HepG2 (cell line): ENCODE measurements around the gene SIRPA. TPM values are rescaled to one million over a fixed set of nuclear protein-coding genes. Genes with fewer than 3 reads are reported as not detected.

ENCODE experiments used
- ATAC-seq: fragments of 200-7000 bp; cut with Tn5 transposase; 3 replicates; pipeline ENCODE4 v1.9.1; 2020; ENCODE audit warnings: mild to moderate bottlenecking, moderate library complexity
- BruUV-seq: library from RNA; stranded (reverse); fragments of 400-500 nt; replicated peaks from 2 replicates; lab custom pipeline; 2021; lab: Mats Ljungman, UMichigan
- CTCF ChIA-PET: fragments of 300-600 bp; formaldehyde crosslinking; extraction: SDS; loops from one replicate; lab custom pipeline; 2021; ENCODE audit warnings: low total read pairs, inconsistent platforms, low intra/inter-chr PET ratio; lab: Yijun Ruan, JAX
- POLR2A ChIA-PET: fragments of 350-600 bp; sonication (Branson Sonifier 250); formaldehyde crosslinking; loops from one replicate; lab custom pipeline; 2020; ENCODE audit warnings: antibody characterized with exemption, inconsistent platforms; lab: Yijun Ruan, JAX
- DNase-seq: peaks from one replicate; pipeline ENCODE4 v3.0.0-alpha.2; 2015; ENCODE audit warnings: low spot score
- FAIRE-seq: peaks from 3 replicates; lab custom pipeline; 2011; peaks lifted over from hg19 to GRCh38; lab: Jason Lieb, UNC
- H2AFZ ChIP-seq: one replicate; pipeline ENCODE4 v1.6.1; 2011; ENCODE audit warnings: low read length, inconsistent platforms
- H3K27ac ChIP-seq: fragments of 300-600 bp; 3 replicates; pipeline ENCODE4 v1.8.0; 2011; ENCODE audit warnings: mixed run types, mild to moderate bottlenecking, mixed read lengths, low read length, inconsistent platforms; ENCODE audit not compliant: insufficient read depth; ENCODE audit errors: extremely low read length
- H3K27me3 ChIP-seq, 2 experiments: fragments of 200-600 bp in 1 of 2; 2 replicates in 1 of 2; 3 replicates in 1 of 2; pipeline versions ENCODE4 v1.6.0 to v1.8.0; 2011; ENCODE audit warnings: low read length in 2 of 2, mild to moderate bottlenecking in 2 of 2, moderate library complexity in 2 of 2, inconsistent platforms in 1 of 2; ENCODE audit not compliant: insufficient read depth in 2 of 2, control insufficient read depth in 1 of 2
- H3K36me3 ChIP-seq, 2 experiments: fragments of 200-600 bp in 1 of 2; replicated peaks in 1 of 2; 2 replicates in 1 of 2; 3 replicates in 1 of 2; pipeline versions ENCODE4 v1.5.1 to v1.8.0; 2011; ENCODE audit warnings: low read length in 2 of 2, inconsistent platforms in 1 of 2; ENCODE audit not compliant: insufficient read depth in 2 of 2, control insufficient read depth in 1 of 2
- H3K4me1 ChIP-seq: 2 replicates; pipeline ENCODE4 v1.5.1; 2012; ENCODE audit warnings: low read length, inconsistent platforms; ENCODE audit not compliant: insufficient read depth
- H3K4me2 ChIP-seq: 2 replicates; pipeline ENCODE4 v1.6.0; 2011; ENCODE audit warnings: low read depth, low read length, inconsistent platforms
- H3K4me3 ChIP-seq, 3 experiments: fragments of 200-600 bp in 1 of 3; sonication (generic), shearing (Covaris generic) in 1 of 3; replicated peaks in 1 of 3; 2 replicates each; pipeline ENCODE4 v1.5.1; 2011 to 2016; ENCODE audit warnings: low read length in 3 of 3, inconsistent platforms in 2 of 3, low read depth in 2 of 3, mild to moderate bottlenecking in 2 of 3, control low read depth in 1 of 3, mixed read lengths in 1 of 3; ENCODE audit not compliant: insufficient read depth in 1 of 3
- H3K79me2 ChIP-seq: one replicate; pipeline ENCODE4 v1.6.1; 2011; ENCODE audit warnings: low read length, inconsistent platforms; ENCODE audit not compliant: insufficient read depth
- H3K9ac ChIP-seq: 2 replicates; pipeline ENCODE4 v1.6.0; 2011; ENCODE audit warnings: mild to moderate bottlenecking, low read depth, low read length, inconsistent platforms; ENCODE audit not compliant: insufficient read depth
- H3K9me3 ChIP-seq: 2 replicates; pipeline ENCODE4 v1.5.1; 2012; ENCODE audit warnings: mild to moderate bottlenecking, low read length
- H4K20me1 ChIP-seq: 2 replicates; pipeline ENCODE4 v1.6.0; 2011; ENCODE audit warnings: inconsistent platforms, mild to moderate bottlenecking, low read length, moderate library complexity; ENCODE audit not compliant: insufficient read depth
- SMYD3 ChIP-seq: sonication (generic); formaldehyde crosslinking; IDR thresholded peaks from 2 replicates; pipeline ENCODE4 v1.8.1; 2023; ENCODE audit warnings: mild to moderate bottlenecking, missing genetic modification reagents
- ZFP36L2 ChIP-seq: sonication (generic); formaldehyde crosslinking; IDR thresholded peaks from 2 replicates; pipeline ENCODE4 v1.4.0; 2020; ENCODE audit warnings: missing genetic modification reagents
- ZNF75D ChIP-seq: sonication (generic); formaldehyde crosslinking; IDR thresholded peaks from 2 replicates; pipeline ENCODE4 v1.8.1; 2023; ENCODE audit warnings: missing genetic modification reagents, mild to moderate bottlenecking, borderline replicate concordance
- WGBS: methylation state at CpG from one replicate; pipeline ENCODE4 v1.1.6; 2017; ENCODE audit warnings: low lambda C conversion rate; 5-methylcytosine and 5-hydroxymethylcytosine counted together
- in situ Hi-C: cut with HindIII; loops from 2 replicates; pipeline ENCODE4 v1.10.0; 2017; ENCODE audit warnings: low pct_unique_long_range_greater_than_20kb; ENCODE audit not compliant: extremely low pct_ligation_motif_present
- intact Hi-C: fragments of 100-400 bp; cut with micrococcal nuclease; formaldehyde crosslinking; loops from one replicate; pipeline ENCODE4 v1.10.0; 2022; ENCODE audit not compliant: unreplicated experiment
- polyA plus RNA-seq, 8 experiments: library from polyadenylated mRNA; depleted of rRNA in 3 of 8; stranded (reverse) in 7 of 8; unstranded in 1 of 8; fragments of >200 nt; fragmentation: Illumina TruSeq in 4 of 8; extraction: Trizol in 4 of 8; gene quantifications; 2 replicates each; pipeline versions ENCODE4 v1.2.1 to v1.2.3, GENCODE V29; 2011 to 2016; ENCODE audit warnings: low read depth in 4 of 8, missing spikeins in 1 of 8, mixed read lengths in 1 of 8; ENCODE audit not compliant: insufficient read depth in 1 of 8
- total RNA-seq, 5 experiments: library from RNA; depleted of rRNA; stranded (reverse); fragments of >200 nt; fragmentation: Illumina TruSeq; extraction: Trizol; gene quantifications; 2 replicates each; pipeline ENCODE4 v1.2.3, GENCODE V29; 2016; ENCODE audit warnings: low read depth in 1 of 5
- TF ChIP-seq, protein P1 (sequence below): sonication (generic); formaldehyde crosslinking; IDR thresholded peaks from 2 replicates; pipeline ENCODE4 v1.5.1; 2020; ENCODE audit warnings: mild to moderate bottlenecking, missing genetic modification reagents, moderate library complexity
- TF ChIP-seq, protein P2 (sequence below): sonication (generic); formaldehyde crosslinking; IDR thresholded peaks from 2 replicates; pipeline ENCODE4 v1.5.0; 2020; ENCODE audit warnings: missing genetic modification reagents
- TF ChIP-seq, protein P3 (sequence below): IDR thresholded peaks from 2 replicates; pipeline ENCODE4 v1.6.1; 2012; ENCODE audit warnings: inconsistent platforms
- TF ChIP-seq, protein P4 (sequence below): sonication (generic); formaldehyde crosslinking; IDR thresholded peaks from 2 replicates; pipeline ENCODE4 v1.8.0; 2022; ENCODE audit warnings: mild to moderate bottlenecking, missing genetic modification reagents; ENCODE audit not compliant: insufficient replicate concordance

The SIRPA gene
- total and polyA plus RNA-seq, 2 of the 13 experiments (the other 11 are each of a cell fraction or from before 2014, with no cell fraction given) = 7.2 to 17.6 TPM

DNA sequence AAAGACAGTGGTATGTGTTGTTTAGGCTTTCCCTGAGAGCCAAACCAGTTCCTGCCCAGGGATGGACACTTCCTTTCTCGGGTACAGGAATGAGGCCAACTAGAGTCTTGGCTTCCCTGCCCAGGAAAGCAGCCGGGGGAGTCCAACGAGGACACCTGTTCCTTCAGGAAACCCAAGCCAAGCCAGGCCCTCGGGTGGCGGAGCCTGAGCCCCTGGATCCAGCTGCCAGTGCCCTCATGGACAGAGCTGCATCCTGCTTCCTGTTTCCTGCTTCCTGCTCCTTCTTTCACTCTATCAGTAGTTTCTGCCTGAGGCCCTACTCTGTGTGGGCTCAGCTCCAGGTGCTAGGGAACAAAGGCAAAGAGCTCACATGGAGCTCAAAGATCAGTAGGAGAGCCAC lies 7.9 kb upstream of the SIRPA start (continued):
- TF ChIP-seq, protein P1, sequence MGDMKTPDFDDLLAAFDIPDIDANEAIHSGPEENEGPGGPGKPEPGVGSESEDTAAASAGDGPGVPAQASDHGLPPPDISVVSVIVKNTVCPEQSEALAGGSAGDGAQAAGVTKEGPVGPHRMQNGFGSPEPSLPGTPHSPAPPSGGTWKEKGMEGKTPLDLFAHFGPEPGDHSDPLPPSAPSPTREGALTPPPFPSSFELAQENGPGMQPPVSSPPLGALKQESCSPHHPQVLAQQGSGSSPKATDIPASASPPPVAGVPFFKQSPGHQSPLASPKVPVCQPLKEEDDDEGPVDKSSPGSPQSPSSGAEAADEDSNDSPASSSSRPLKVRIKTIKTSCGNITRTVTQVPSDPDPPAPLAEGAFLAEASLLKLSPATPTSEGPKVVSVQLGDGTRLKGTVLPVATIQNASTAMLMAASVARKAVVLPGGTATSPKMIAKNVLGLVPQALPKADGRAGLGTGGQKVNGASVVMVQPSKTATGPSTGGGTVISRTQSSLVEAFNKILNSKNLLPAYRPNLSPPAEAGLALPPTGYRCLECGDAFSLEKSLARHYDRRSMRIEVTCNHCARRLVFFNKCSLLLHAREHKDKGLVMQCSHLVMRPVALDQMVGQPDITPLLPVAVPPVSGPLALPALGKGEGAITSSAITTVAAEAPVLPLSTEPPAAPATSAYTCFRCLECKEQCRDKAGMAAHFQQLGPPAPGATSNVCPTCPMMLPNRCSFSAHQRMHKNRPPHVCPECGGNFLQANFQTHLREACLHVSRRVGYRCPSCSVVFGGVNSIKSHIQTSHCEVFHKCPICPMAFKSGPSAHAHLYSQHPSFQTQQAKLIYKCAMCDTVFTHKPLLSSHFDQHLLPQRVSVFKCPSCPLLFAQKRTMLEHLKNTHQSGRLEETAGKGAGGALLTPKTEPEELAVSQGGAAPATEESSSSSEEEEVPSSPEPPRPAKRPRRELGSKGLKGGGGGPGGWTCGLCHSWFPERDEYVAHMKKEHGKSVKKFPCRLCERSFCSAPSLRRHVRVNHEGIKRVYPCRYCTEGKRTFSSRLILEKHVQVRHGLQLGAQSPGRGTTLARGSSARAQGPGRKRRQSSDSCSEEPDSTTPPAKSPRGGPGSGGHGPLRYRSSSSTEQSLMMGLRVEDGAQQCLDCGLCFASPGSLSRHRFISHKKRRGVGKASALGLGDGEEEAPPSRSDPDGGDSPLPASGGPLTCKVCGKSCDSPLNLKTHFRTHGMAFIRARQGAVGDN = no peak
- TF ChIP-seq, protein P2, sequence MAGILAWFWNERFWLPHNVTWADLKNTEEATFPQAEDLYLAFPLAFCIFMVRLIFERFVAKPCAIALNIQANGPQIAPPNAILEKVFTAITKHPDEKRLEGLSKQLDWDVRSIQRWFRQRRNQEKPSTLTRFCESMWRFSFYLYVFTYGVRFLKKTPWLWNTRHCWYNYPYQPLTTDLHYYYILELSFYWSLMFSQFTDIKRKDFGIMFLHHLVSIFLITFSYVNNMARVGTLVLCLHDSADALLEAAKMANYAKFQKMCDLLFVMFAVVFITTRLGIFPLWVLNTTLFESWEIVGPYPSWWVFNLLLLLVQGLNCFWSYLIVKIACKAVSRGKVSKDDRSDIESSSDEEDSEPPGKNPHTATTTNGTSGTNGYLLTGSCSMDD = no peak
- no peak for TF ChIP-seq SMYD3

DNA sequence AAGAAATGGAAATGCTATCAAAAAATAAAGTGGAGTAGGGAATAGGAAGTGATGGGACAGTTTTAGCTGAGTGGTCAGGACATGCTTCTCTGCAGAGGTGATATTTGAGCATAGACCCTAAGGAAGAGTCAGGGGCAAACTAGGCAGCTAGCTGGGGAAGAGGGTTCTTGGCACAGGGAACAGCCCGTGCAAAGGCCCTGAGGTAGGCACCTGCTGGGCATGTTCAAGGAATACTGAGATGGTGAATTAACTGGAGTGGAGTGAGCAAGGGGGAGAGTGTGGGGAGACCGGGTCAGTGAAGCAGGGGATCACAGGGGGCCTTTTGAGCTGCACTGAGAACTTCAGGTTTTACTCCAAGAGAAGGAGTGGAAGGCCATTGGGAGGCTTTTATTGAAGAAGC lies 7.5 kb upstream of the SIRPA start:
- no TSS peak for BruUV-seq
- POLR2A ChIA-PET = no interaction called here
- no peaks in the 10 kb centered on the region for H3K9me3 ChIP-seq
- 63% methylated on average over 2 of the region's 2 CpGs for WGBS
- ATAC-seq (no peak), FAIRE-seq (no peak), DNase-seq (no peak)
- no peaks in the 10 kb centered on the region for H3K79me2 ChIP-seq
- in situ Hi-C loops (no loop called here), intact Hi-C loops (loop anchor here (2.0 kb wide), 1 partner anchor 85 kb away; no protein-coding TSS in a partner anchor)
- CTCF ChIA-PET = no interaction called here
- H3K4me1 ChIP-seq = peaks cover 75% of the 10 kb centered on the region
- no peak overlapping the region for H2AFZ ChIP-seq
- TF ChIP-seq ZNF75D (CRISPR knock-in tag) = no peak
- no peak for TF ChIP-seq ZFP36L2 (CRISPR knock-in tag)
- TF ChIP-seq, protein P3, sequence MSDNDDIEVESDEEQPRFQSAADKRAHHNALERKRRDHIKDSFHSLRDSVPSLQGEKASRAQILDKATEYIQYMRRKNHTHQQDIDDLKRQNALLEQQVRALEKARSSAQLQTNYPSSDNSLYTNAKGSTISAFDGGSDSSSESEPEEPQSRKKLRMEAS = no peak
- TF ChIP-seq, protein P4, sequence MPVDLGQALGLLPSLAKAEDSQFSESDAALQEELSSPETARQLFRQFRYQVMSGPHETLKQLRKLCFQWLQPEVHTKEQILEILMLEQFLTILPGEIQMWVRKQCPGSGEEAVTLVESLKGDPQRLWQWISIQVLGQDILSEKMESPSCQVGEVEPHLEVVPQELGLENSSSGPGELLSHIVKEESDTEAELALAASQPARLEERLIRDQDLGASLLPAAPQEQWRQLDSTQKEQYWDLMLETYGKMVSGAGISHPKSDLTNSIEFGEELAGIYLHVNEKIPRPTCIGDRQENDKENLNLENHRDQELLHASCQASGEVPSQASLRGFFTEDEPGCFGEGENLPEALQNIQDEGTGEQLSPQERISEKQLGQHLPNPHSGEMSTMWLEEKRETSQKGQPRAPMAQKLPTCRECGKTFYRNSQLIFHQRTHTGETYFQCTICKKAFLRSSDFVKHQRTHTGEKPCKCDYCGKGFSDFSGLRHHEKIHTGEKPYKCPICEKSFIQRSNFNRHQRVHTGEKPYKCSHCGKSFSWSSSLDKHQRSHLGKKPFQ (CRISPR knock-in tag) = no peak
- H4K20me1 ChIP-seq = no peaks in the 10 kb centered on the region
- H3K36me3 ChIP-seq = no peaks in the 10 kb centered on the region
- H3K4me2 ChIP-seq = no peak overlapping the region
- H3K27me3 ChIP-seq = peaks cover 1 to 5% of the 10 kb centered on the region in 2 experiments; a peak in 3 of 5 replicates
- H3K27ac ChIP-seq = no peak overlapping the region
- H3K9ac ChIP-seq = no peak overlapping the region
- no peak overlapping the region for H3K4me3 ChIP-seq
